HepG2 (cell line): ENCODE data around the gene USP2. TPM values are rescaled to one million over a fixed set of nuclear protein-coding genes. Genes with fewer than 3 reads are reported as not detected.

Experiments used
- FOXJ3 ChIP-seq: sonication (generic); formaldehyde crosslinking; IDR thresholded peaks from 2 replicates; pipeline ENCODE4 v1.4.0; 2020; ENCODE audit warnings: missing genetic modification reagents, mild to moderate bottlenecking, borderline replicate concordance
- HHEX ChIP-seq: IDR thresholded peaks from 2 replicates; pipeline ENCODE4 v1.6.1; 2016; ENCODE audit warnings: control low read depth
- HOXA5 ChIP-seq: sonication (generic); formaldehyde crosslinking; IDR thresholded peaks from 2 replicates; pipeline ENCODE4 v1.4.0; 2020; ENCODE audit warnings: missing genetic modification reagents
- PHF8 ChIP-seq: sonication (generic); formaldehyde crosslinking; IDR thresholded peaks from 2 replicates; pipeline ENCODE4 v1.5.0; 2020; ENCODE audit warnings: missing genetic modification reagents
- POGZ ChIP-seq: sonication (generic); formaldehyde crosslinking; IDR thresholded peaks from 2 replicates; pipeline ENCODE4 v1.4.0; 2020; ENCODE audit warnings: mild to moderate bottlenecking, missing genetic modification reagents
- RBAK ChIP-seq: sonication (generic); formaldehyde crosslinking; IDR thresholded peaks from 2 replicates; pipeline ENCODE4 v1.5.1; 2020; ENCODE audit warnings: mild to moderate bottlenecking, missing genetic modification reagents
- RBM22 ChIP-seq: fragments of 200-400 bp; formaldehyde crosslinking; optimal IDR thresholded peaks from 2 replicates; pipeline ENCODE3; 2017; ENCODE audit warnings: mild to moderate bottlenecking, low read length, moderate library complexity
- REXO4 ChIP-seq: sonication (generic); formaldehyde crosslinking; IDR thresholded peaks from 2 replicates; pipeline ENCODE4 v1.8.0; 2022; ENCODE audit warnings: missing genetic modification reagents, mild to moderate bottlenecking, borderline replicate concordance
- SYNCRIP ChIP-seq: fragments of 200-400 bp; formaldehyde crosslinking; IDR thresholded peaks from 2 replicates; pipeline ENCODE4 v1.6.1; 2018; ENCODE audit warnings: mild to moderate bottlenecking, low read depth, low read length; ENCODE audit not compliant: insufficient read depth
- TOPORS ChIP-seq: sonication (generic); formaldehyde crosslinking; IDR thresholded peaks from 2 replicates; pipeline ENCODE4 v1.8.0; 2023; ENCODE audit warnings: mild to moderate bottlenecking, missing genetic modification reagents
- UBTF ChIP-seq: sonication (generic); formaldehyde crosslinking; IDR thresholded peaks from 2 replicates; pipeline ENCODE4 v1.4.0; 2020; ENCODE audit warnings: mild to moderate bottlenecking, missing genetic modification reagents
- YEATS2 ChIP-seq: sonication (generic); formaldehyde crosslinking; IDR thresholded peaks from 2 replicates; pipeline ENCODE4 v1.4.0; 2020; ENCODE audit warnings: missing genetic modification reagents, borderline replicate concordance
- ZKSCAN8 ChIP-seq: IDR thresholded peaks from 2 replicates; pipeline ENCODE4 v1.6.1; 2016; ENCODE audit warnings: borderline replicate concordance, missing genetic modification reagents, missing compliant biosample characterization
- ZNF276 ChIP-seq: sonication (generic); formaldehyde crosslinking; IDR thresholded peaks from 2 replicates; pipeline ENCODE4 v1.4.0; 2020; ENCODE audit warnings: mild to moderate bottlenecking, low read depth, missing genetic modification reagents
- ZNF501 ChIP-seq: sonication (generic); formaldehyde crosslinking; IDR thresholded peaks from 2 replicates; pipeline ENCODE4 v1.5.1; 2020; ENCODE audit warnings: mild to moderate bottlenecking, moderate library complexity, missing genetic modification reagents
- ZNF510 ChIP-seq: sonication (generic); formaldehyde crosslinking; IDR thresholded peaks from 2 replicates; pipeline ENCODE4 v1.4.0; 2020; ENCODE audit warnings: low read depth, mild to moderate bottlenecking, missing genetic modification reagents
- ZNF878 ChIP-seq: sonication (generic); formaldehyde crosslinking; IDR thresholded peaks from 2 replicates; pipeline ENCODE4 v1.8.1; 2023; ENCODE audit warnings: mild to moderate bottlenecking, missing genetic modification reagents, moderate library complexity
- ZSCAN21 ChIP-seq: sonication (generic); formaldehyde crosslinking; IDR thresholded peaks from 2 replicates; pipeline ENCODE4 v1.8.0; 2022; ENCODE audit warnings: mild to moderate bottlenecking, missing genetic modification reagents, moderate library complexity, borderline replicate concordance
- polyA plus RNA-seq, 8 experiments: library from polyadenylated mRNA; depleted of rRNA in 3 of 8; stranded (reverse) in 7 of 8; unstranded in 1 of 8; fragments of >200 nt; fragmentation: Illumina TruSeq in 4 of 8; extraction: Trizol in 4 of 8; gene quantifications; 2 replicates each; pipeline versions ENCODE4 v1.2.1 to v1.2.3, GENCODE V29; 2011 to 2016; ENCODE audit warnings: low read depth in 4 of 8, missing spikeins in 1 of 8, mixed read lengths in 1 of 8; ENCODE audit not compliant: insufficient read depth in 1 of 8
- total RNA-seq, 5 experiments: library from RNA; depleted of rRNA; stranded (reverse); fragments of >200 nt; fragmentation: Illumina TruSeq; extraction: Trizol; gene quantifications; 2 replicates each; pipeline ENCODE4 v1.2.3, GENCODE V29; 2016; ENCODE audit warnings: low read depth in 1 of 5
- TF ChIP-seq, protein P1 (sequence below): sonication (generic); formaldehyde crosslinking; IDR thresholded peaks from 2 replicates; pipeline ENCODE4 v1.4.0; 2020; ENCODE audit warnings: missing genetic modification reagents
- TF ChIP-seq, protein P2 (sequence below): conservative IDR thresholded peaks from 2 replicates; pipeline ENCODE4 v1.6.1; 2018; ENCODE audit warnings: missing genetic modification reagents
- TF ChIP-seq, protein P3 (sequence below), 2 experiments: fragments of 450-650 bp in 1 of 2; sonication (generic) in 1 of 2; formaldehyde crosslinking; IDR thresholded peaks; 2 replicates each; pipeline versions ENCODE4 v1.5.0 to v1.8.0; 2020 to 2022; ENCODE audit warnings: mild to moderate bottlenecking in 1 of 2, missing genetic modification reagents in 1 of 2

The USP2 gene
- total and polyA plus RNA-seq, 2 of the 13 experiments (the other 11 are each of a cell fraction or from before 2014, with no cell fraction given), result 2.5 to 6.0 TPM

DNA sequence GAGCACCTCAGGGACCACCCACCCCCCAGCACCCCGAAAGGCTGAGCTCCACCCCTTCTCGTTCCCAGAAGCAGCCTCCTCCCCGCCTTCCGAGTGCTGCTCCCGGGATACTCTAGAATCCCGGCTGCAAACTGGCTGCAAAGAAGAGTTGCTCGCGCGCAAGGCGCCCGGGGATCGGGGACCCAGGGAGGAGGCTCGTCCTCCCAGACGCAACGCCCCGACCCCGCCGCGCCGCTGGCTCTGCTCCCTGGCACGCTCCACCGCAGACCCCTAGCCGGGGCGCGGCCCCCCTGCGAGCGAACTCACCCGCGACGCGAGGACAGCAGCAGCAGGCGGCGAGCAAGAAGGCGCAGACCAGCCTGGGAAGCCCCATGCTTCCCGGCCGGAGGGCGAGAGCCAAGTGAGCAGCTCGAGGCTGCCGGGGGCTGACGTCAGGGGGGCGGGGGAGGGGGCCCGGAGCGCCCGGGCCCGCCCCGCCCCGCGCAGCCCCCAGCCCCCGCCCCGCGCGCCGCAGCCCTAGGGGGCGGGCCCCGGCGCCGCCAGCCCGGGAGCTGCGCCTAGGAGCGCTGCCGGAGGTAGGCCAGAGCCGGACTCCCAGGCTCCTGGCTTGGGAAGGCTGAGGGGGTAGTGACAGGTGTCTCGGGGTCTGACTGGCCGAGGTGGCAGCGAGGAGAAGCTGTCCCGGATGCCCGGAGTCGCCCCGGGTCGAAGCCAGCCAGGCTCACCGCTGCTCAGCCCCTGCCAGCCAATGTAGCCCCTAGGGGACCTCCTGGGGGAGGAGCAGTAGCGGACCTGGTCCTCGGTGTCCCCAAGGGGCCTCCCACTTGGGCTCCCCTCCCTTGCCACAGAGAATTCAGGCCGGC, 64.5 kb downstream of the USP2 start, which contains the start of gene MCAM (continued):
- TF ChIP-seq ZNF510 (CRISPR knock-in tag) (no peak), FOXJ3 (no peak), ZNF501 (CRISPR knock-in tag) (no peak), YEATS2 (CRISPR knock-in tag) (no peak), TOPORS (CRISPR knock-in tag) (no peak), ZKSCAN8 (CRISPR knock-in tag) (no peak), SYNCRIP (no peak), RBAK (CRISPR knock-in tag) (no peak), ZNF878 (CRISPR knock-in tag) (peak; percentile 31; the same call in 1 of the 2 replicates), HOXA5 (CRISPR knock-in tag) (peak; percentile 47; the same call in 1 of the 2 replicates), POGZ (CRISPR knock-in tag) (no peak), ZNF276 (CRISPR knock-in tag) (0 out of 2 replicates have a peak, but pooled peaks have one; percentile 27), PHF8 (peak; percentile 57), RBM22 (no peak), HHEX (CRISPR knock-in tag) (no peak), REXO4 (CRISPR knock-in tag) (no peak), ZSCAN21 (peak; percentile 59; the same call in 1 of the 2 replicates), UBTF (CRISPR knock-in tag) (0 out of 2 replicates have a peak, but pooled peaks have one; percentile 58)
- TF ChIP-seq, protein P1, sequence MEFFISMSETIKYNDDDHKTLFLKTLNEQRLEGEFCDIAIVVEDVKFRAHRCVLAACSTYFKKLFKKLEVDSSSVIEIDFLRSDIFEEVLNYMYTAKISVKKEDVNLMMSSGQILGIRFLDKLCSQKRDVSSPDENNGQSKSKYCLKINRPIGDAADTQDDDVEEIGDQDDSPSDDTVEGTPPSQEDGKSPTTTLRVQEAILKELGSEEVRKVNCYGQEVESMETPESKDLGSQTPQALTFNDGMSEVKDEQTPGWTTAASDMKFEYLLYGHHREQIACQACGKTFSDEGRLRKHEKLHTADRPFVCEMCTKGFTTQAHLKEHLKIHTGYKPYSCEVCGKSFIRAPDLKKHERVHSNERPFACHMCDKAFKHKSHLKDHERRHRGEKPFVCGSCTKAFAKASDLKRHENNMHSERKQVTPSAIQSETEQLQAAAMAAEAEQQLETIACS (CRISPR knock-in tag), result no peak
- TF ChIP-seq, protein P2, sequence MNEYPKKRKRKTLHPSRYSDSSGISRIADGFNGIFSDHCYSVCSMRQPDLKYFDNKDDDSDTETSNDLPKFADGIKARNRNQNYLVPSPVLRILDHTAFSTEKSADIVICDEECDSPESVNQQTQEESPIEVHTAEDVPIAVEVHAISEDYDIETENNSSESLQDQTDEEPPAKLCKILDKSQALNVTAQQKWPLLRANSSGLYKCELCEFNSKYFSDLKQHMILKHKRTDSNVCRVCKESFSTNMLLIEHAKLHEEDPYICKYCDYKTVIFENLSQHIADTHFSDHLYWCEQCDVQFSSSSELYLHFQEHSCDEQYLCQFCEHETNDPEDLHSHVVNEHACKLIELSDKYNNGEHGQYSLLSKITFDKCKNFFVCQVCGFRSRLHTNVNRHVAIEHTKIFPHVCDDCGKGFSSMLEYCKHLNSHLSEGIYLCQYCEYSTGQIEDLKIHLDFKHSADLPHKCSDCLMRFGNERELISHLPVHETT (CRISPR knock-in tag), result no peak
- TF ChIP-seq, protein P3, sequence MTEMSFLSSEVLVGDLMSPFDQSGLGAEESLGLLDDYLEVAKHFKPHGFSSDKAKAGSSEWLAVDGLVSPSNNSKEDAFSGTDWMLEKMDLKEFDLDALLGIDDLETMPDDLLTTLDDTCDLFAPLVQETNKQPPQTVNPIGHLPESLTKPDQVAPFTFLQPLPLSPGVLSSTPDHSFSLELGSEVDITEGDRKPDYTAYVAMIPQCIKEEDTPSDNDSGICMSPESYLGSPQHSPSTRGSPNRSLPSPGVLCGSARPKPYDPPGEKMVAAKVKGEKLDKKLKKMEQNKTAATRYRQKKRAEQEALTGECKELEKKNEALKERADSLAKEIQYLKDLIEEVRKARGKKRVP (CRISPR knock-in tag; IDR thresholded peaks at IDR 0.05), result no peak
